Lung (tissue), 13 donors: ENCODE data around the gene FRMPD4. TPM values are rescaled to one million over a fixed set of nuclear protein-coding genes. Genes with fewer than 3 reads are reported as not detected.

ENCODE experiments used
- ATAC-seq: fragments of 200-7000 bp; cut with Tn5 transposase; one replicate; pipeline ENCODE4 v1.9.1; 2020; ENCODE audit warnings: moderate number of reproducible peaks; ENCODE audit not compliant: insufficient read depth, low FRiP score
- DNase-seq, 3 donors: peaks; one replicate each; pipeline ENCODE4 v3.0.0-alpha.2; 2013 to 2017
- H3K27ac ChIP-seq, 2 donors: one replicate each; pipeline ENCODE4 v1.5.1; 2013; ENCODE audit warnings: mild to moderate bottlenecking in 2 of 2, moderate library complexity in 2 of 2, control low read depth in 1 of 2, inconsistent platforms in 1 of 2, low read depth in 1 of 2, low read length in 1 of 2
- H3K27me3 ChIP-seq, 3 donors: one replicate each; pipeline ENCODE4 v1.5.1; 2013; ENCODE audit warnings: low read length in 2 of 3; ENCODE audit not compliant: control insufficient read depth in 3 of 3, insufficient read depth in 3 of 3
- H3K36me3 ChIP-seq, 4 donors: one replicate each; pipeline ENCODE4 v1.5.1; 2013; ENCODE audit warnings: low read length in 4 of 4, mild to moderate bottlenecking in 1 of 4, moderate library complexity in 1 of 4; ENCODE audit not compliant: control insufficient read depth in 4 of 4, insufficient read depth in 4 of 4
- H3K4me1 ChIP-seq, 5 donors: one replicate each; pipeline ENCODE4 v1.5.1; 2013; ENCODE audit warnings: low read length in 5 of 5, mild to moderate bottlenecking in 2 of 5, moderate library complexity in 1 of 5; ENCODE audit not compliant: control insufficient read depth in 5 of 5, insufficient read depth in 5 of 5
- H3K4me3 ChIP-seq: one replicate; pipeline ENCODE4 v1.5.1; 2013; ENCODE audit warnings: mild to moderate bottlenecking, control low read depth, moderate library complexity
- H3K9ac ChIP-seq, 2 donors: one replicate each; pipeline ENCODE4 v1.5.1; 2013; ENCODE audit warnings: low read length in 2 of 2, control low read depth in 1 of 2; ENCODE audit not compliant: insufficient read depth in 1 of 2
- H3K9me3 ChIP-seq, 4 donors: one replicate each; pipeline ENCODE4 v1.5.1; 2013; ENCODE audit warnings: low read length in 3 of 4, mild to moderate bottlenecking in 1 of 4, moderate library complexity in 1 of 4; ENCODE audit not compliant: control insufficient read depth in 4 of 4, insufficient read depth in 3 of 4
- CTCF ChIP-seq: IDR thresholded peaks from 2 replicates; pipeline ENCODE4 v1.5.1; 2012; ENCODE audit warnings: mild to moderate bottlenecking; ENCODE audit errors: control extremely low read depth, extremely low read depth
- WGBS, 2 donors: extraction: QIAGEN DNeasy Blood & Tissue Kit; methylation state at CpG; one replicate each; pipeline ENCODE4 v1.1.7; 2013; 5-methylcytosine and 5-hydroxymethylcytosine counted together
- polyA plus RNA-seq, 2 donors: library from polyadenylated mRNA; stranded (reverse); fragments of 200-250 nt; gene quantifications; one replicate each; pipeline ENCODE4 v1.2.1, GENCODE V29; 2013
- small RNA-seq: library from RNA; depleted of rRNA; stranded (forward); fragments of <200 nt; gene quantifications from one replicate; pipeline ENCODE3, GENCODE V24; 2014; ENCODE audit warnings: low replicate concordance
- total RNA-seq, 2 donors: library from RNA; depleted of rRNA in 1 of 2; stranded (reverse); fragments of >200 nt in 1 of 2; gene quantifications; one replicate each; pipeline ENCODE4 v1.2.1, GENCODE V29; 2014 to 2021
- donor health status: control.
- donor health status: control.
- donor health status: Bipolar disorder and iron deficiency.
- donor health status: healthy.
- donor health status: DM: yes; HTN: yes; CAD: no.

FRMPD4 gene
- total and polyA plus RNA-seq, 4 donors, result 0.01 to 0.43 (median 0.03) TPM

GRCh38 chrX:12770440-12770839, 632.2 kb downstream of the FRMPD4 start:
- peak in 2 of 3 donors; percentile 20 to 56 for DNase-seq
- Histone ChIP-seq H3K27me3 (peaks cover 0 to 42% (median 24%) of the 10 kb centered on the region in 3 donors), H3K27ac (no peak overlapping the region), H3K36me3 (no peaks in the 10 kb centered on the region), H3K9ac (no peak overlapping the region), H3K9me3 (no peaks in the 10 kb centered on the region), H3K4me1 (no peaks in the 10 kb centered on the region), H3K4me3 (no peak overlapping the region)
- WGBS, 2 donors, result 45 to 47% methylated on average over 5 of the region's 5 CpGs
- ATAC-seq, result no peak
- TF ChIP-seq CTCF, result no peak

- DNase-seq (peak; percentile 4 to 36 (median 28)), ATAC-seq (peak; percentile 69)
- Histone ChIP-seq H3K4me1 (no peaks in the 10 kb centered on the region), H3K9me3 (no peaks in the 10 kb centered on the region), H3K9ac (no peak overlapping the region), H3K36me3 (no peaks in the 10 kb centered on the region), H3K27ac (no peak overlapping the region), H3K27me3 (peaks cover 0 to 44% (median 24%) of the 10 kb centered on the region in 3 donors), H3K4me3 (no peak overlapping the region)
- TF ChIP-seq CTCF, result peak; percentile 45
- 34 to 42% methylated on average over 17 to 22 of the region's 22 CpGs for WGBS, 2 donors
These were observed 633.3 kb downstream of the FRMPD4 start for GRCh38 chrX:12771445-12772069.

Small RNA genes lying within 50 kb of the gene (small RNA-seq; reads per million reads assigned to genes)
- gene AC119619.1 (not detected), gene RF00019 (not detected), gene RN7SKP290 (not detected)
